ENCODE results near the gene ATIC.

ATIC gene

DNA sequence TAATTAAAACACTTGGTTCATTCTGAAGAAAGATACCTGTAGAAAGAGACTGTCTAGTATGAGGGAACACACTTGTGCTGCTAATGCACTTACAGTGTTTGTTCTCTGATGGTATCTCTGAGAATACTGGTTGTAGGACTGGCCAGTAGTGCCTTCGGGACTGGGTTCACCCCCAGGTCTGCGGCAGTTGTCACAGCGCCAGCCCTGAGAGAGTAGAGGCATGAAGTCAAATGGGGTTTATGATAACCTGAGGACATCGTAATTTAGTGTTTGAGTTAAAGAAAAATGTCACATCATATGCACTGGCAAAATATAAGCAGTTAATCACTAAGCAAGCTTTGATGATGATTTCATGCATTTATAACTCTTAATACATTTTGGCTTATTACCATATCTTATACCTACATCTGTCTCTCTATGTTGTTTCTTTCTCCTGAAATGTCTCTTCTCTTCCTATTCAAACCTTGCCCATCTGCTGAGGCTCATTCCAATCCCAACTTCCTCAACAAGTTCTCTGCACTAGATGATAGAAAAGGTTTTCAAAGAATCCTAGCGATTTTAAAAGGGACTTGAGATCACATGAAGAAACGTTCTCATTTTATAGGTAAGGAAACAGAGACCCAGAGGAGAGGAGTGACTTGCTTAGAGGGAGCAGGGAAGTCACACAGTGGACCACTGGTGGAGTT, 50.2 kb downstream of the ATIC start:
- no peak for DNase-seq

DNA sequence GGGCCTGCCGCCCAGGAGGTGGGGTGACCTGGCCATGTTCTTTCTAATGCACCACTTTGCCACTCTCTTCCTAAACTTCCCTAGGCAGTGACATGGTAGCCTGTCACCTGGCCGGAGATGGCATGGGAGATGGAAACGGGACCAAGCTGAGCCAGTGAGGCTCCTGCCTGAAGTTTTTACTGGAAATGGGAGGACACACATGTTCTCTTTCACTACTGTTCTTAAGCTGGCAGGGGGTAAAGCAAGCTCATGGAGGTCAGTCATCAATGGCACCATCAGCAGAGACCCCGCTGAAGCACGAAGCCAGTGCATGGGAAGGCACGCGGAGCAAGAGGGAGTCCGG, 50.7 kb downstream of the ATIC start:
- DNase-seq = no peak

DNA sequence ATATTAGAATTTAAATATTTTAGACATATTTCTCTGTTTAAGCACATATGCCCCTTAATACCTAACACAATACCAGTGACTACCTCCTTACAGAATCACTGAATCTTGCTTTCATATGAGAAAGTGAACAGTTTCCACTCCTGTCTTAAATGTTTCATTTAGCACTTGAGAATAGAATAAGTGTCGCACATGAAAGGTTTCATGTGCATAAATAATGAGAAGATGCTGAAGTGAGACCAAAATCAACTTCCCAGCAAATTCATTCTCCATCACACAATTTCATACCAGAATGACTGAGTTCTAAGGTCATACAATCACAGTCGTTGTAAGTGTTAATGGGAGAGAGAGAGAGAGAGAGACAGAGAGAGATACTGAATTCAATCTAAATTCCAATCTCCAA, 51.2 kb downstream of the ATIC start:
- no peak for DNase-seq

GRCh38 chr2:215363461-215364156, 51.8 kb downstream of the ATIC start:
- DNase-seq = no peak

- DNase-seq = no peak
Observed at GRCh38 chr2:215364157-215365155, 52.6 kb downstream of the ATIC start.

GRCh38 chr2:215365184-215365658, 53.4 kb downstream of the ATIC start:
- no peak for DNase-seq

DNA sequence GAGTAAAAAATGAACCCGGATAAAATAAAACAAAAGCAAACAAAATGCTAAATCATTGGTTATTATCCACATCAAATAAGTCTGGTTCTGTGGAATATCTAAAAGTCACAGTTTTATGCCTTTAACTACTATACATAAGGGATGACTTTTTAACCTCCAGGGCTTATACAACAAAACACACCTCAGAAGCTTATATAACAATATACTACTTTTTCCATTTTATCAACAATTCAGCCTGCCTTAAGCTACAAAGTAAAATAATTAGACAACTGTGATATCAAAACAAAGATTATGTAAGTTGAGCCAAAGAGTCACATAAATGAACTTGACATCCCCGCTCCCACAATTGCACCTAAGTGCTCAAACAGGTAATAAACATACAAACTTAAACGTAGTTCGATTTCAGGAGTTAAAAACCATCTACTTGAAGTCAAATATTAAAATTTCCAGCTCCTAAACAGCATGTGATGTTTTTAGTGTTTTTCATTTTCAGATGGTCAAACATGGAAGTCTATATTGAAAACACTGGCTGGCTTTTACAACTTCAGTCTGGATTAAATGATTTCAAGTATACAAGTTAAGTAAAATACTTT, 54.7 kb downstream of the ATIC start:
- DNase-seq = no peak

DNA sequence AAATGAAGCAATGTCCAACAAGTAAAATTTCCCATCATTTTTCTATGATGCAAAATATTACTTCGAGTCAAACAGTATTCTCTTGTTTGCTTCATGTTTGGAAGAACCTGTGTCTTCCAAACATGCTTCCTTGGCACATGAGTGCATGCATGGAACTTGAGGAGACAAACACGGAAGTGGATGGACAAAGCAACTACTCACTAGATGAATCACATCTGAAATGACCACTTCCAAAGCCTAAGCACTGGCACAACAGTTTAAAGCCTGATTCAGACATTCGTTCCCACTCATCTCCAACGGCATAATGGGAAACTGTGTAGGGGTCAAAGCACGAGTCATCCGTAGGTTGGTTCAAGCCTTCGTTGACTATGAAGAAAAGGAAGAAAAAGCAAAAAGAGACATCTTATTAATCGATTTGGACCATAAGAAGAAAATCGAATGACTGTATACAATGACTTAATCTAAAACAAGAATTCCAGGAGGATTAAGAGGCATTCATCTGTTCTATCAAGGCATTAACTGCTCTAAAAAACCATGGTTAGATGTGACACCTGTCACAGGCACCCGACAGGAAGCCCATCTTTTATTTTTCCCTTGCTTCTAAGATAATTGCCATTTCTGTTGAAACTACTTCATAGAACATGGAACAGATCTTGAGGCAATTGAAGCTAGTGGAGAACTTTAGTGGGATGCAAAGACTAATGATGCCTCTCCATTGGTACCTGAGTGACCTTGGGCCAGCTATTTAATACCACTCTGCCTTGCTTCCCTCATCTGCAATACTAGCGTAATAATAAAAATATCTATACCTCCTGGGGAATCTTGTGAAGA, 56.0 kb downstream of the ATIC start:
- no peak for DNase-seq

GRCh38 chr2:215368493-215368809, 56.6 kb downstream of the ATIC start:
- no peak for DNase-seq

DNA sequence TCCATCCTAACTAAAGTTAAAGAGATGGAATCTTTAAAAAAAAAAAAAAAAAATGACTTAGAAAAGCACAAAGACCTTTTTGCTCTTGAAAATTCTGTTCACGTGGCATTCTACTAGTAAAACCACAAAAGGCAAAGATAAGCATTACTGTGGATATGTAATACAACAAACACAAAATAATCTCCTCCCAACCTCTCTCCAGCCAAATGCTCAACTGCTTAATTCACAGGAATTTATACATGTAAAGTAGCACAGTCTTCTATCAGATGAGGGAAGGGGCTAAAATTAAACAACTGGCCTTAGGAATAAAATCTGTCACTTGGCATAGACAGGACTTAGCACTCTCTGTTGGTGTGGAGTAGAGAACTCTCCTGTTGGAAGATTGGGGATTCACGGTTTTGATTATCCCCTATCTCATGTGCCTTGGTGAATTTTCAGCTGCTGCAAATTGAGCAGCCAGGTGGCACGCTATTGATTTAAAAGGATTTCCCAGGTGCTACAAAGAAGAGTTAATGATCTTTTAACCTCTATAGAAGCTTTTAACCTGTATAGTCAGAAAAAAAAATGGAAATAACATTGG, 57.4 kb downstream of the ATIC start:
- DNase-seq = no peak

- DNase-seq = no peak
Observed at GRCh38 chr2:215370112-215370965, 58.5 kb downstream of the ATIC start.

DNA sequence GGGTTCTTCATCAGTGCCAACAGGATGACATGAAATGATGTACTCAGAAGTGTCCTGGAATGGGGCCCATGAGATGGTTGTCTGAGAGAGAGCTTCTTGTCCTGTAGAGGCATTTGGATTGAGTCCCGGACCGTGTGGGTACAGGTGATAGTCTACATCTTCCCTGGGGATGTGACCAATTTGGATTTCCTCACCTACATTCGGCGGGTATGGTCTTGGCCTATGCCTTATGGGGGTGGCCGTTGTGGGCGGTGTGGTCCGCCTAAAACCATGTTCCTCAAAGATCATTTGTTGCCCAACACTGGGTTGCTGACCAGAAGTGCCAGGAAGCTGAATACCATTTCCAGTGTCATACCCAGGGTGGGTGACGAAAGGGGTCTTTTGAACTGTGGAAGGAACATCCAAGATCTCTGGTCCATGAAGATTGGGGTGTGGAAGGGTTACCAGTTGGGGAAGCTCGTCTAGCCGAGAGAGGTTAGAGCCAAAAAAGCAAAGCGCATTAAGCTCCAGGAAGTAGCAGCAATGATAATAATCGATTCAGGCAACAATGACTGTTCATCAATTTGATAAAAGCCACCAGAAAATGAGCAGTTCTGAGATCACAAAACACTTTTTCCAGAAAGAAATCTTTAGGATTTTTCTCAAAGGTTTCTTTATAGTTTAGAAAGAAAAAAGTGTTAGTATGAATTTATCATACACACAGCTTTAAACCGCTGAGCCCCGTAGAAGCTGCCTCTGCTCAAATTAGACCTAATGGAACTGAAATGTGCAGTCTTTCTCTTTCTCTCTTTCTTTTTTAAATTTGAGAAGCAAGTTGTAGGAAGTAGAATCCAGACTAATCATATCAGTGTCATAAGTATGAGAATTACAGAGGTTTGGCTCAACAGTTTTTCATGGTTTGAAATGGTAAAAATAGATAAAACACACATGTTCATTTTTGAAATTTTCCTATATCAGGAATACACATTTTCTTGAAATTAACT, 60.3 kb downstream of the ATIC start:
- no peak for DNase-seq

GRCh38 chr2:215372968-215373649, 61.2 kb downstream of the ATIC start:
- no peak for DNase-seq

GRCh38 chr2:215374002-215374401, 62.1 kb downstream of the ATIC start:
- no peak for DNase-seq

DNA sequence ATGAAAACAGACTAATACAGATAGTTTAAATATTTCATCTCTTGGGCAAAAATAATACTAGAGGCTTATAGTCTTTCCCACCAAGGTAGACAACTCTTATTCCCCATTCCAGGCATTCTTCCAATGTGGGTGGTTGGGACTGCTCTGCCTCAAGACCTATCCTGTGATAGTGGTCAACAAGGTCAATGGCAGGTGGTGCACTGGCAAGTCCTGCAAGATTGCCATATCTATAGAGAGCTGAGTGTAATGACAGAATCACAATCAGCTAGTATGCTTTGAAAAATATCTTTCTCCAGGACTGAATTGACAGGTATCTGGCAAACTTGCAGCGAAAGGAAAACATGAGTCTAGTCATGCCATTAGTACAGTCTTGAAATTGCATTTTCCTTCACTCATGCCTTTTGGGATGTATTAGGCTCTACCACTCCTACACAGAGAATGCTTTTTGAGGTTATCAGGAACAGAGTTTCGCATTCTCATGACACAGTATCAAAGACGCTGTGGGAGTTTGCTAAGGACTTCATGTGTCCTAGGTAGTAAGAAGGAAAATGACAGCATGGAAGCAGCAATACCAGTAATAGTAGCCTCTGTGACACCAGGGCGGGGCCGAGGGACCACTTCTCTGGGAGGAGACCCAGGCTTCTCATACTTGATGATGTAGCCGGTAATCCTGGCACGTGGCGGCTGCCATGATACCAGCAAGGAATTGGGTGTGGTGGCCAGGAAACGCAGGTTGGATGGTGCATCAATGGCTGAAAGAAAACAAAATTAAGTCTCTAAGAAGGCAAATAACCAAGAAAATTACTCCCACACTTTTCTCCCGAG, 63.0 kb downstream of the ATIC start:
- no peak for DNase-seq

GRCh38 chr2:215375467-215375830, 63.6 kb downstream of the ATIC start:
- DNase-seq = no peak

DNA sequence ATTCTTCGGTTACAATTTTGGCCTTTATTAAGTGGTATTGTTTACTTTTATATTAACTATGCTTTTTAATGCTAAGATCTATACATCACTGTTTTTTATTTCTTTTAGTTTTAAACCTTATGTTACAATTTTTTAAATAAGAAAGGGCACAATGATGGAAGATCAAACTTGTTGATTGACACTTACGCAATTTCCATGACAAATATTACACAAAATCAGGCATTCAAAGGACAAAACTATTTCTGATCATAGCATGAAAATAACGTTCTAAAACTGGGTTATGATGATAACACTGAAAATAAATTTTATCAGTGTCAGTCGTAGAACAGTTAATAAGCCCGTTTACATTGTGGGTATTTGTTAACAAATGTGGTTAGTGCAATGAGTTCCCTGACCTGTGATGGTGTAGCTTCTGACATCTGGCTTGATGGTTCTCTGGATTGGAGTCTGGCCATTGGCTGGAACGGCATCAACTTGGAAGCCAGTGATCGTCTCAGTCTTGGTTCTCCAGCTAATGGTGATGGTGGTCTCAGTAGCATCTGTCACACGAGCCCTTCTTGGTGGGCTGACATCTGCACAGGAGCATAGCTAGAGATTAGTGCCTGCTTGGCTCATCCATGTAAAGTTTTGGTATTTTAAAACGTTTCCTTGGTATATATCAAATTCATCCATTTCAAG, 64.4 kb downstream of the ATIC start:
- DNase-seq = no peak

- no peak for DNase-seq
Observed at GRCh38 chr2:215377283-215377682, 65.4 kb downstream of the ATIC start.
